GM18520 (cell line): ENCODE measurements around the gene SECTM1.

Source experiments
- ATAC-seq: cut with Tn5 transposase; IDR thresholded peaks from one replicate; pipeline ENCODE4 v1.9.1; 2021; ENCODE audit not compliant: unreplicated experiment

Gene SECTM1

GRCh38 chr17:82300707-82301270, 32.8 kb downstream of the SECTM1 start:
- ATAC-seq: no peak

GRCh38 chr17:82300228-82300627, 33.3 kb downstream of the SECTM1 start:
- ATAC-seq: no peak

- no peak for ATAC-seq
Observed at GRCh38 chr17:82299452-82299851, 34.1 kb downstream of the SECTM1 start.

GRCh38 chr17:82298538-82299421, 34.8 kb downstream of the SECTM1 start:
- ATAC-seq: no peak

GRCh38 chr17:82297714-82298537, 35.6 kb downstream of the SECTM1 start:
- ATAC-seq: peak; percentile 42

- ATAC-seq: peak; percentile 18
Observed at GRCh38 chr17:82297280-82297713, 36.3 kb downstream of the SECTM1 start.

GRCh38 chr17:82296511-82297279, 36.9 kb downstream of the SECTM1 start:
- ATAC-seq: no peak

GRCh38 chr17:82295472-82295814, 38.1 kb downstream of the SECTM1 start:
- no peak for ATAC-seq

GRCh38 chr17:82294064-82294773, 39.3 kb downstream of the SECTM1 start:
- no peak for ATAC-seq

GRCh38 chr17:82292251-82293154, 41.1 kb downstream of the SECTM1 start:
- ATAC-seq: peak; percentile 93

- no peak for ATAC-seq
Observed at GRCh38 chr17:82291582-82292250, 41.9 kb downstream of the SECTM1 start.

GRCh38 chr17:82287868-82288801, 45.4 kb downstream of the SECTM1 start:
- ATAC-seq: no peak

- ATAC-seq: no peak
Observed at GRCh38 chr17:82287013-82287867, 46.3 kb downstream of the SECTM1 start.

GRCh38 chr17:82285141-82285540, 48.4 kb downstream of the SECTM1 start:
- ATAC-seq: no peak

- no peak for ATAC-seq
Observed at GRCh38 chr17:82283208-82283749, 50.3 kb downstream of the SECTM1 start.
